MM.1S (cell line): ENCODE measurements around the gene ITGAV.

Experiments
- EZH2 ChIP-seq: fragments of 300-600 bp; sonication (generic); optimal IDR thresholded peaks from 2 replicates; pipeline ENCODE3; 2017; ENCODE audit warnings: low read depth, mild to moderate bottlenecking, antibody characterized with exemption, low read length, mixed read lengths
- EZH2phosphoT487 ChIP-seq: fragments of 300-600 bp; sonication (generic); IDR thresholded peaks from 2 replicates; pipeline ENCODE4 v1.6.1; 2018; ENCODE audit warnings: antibody characterized with exemption, low read length
- TF ChIP-seq, protein P1 (sequence below): fragments of 300-600 bp; sonication (generic); IDR thresholded peaks from 2 replicates; pipeline ENCODE4 v1.5.1; 2016; ENCODE audit warnings: antibody characterized with exemption, low read length, mixed read lengths

DNA sequence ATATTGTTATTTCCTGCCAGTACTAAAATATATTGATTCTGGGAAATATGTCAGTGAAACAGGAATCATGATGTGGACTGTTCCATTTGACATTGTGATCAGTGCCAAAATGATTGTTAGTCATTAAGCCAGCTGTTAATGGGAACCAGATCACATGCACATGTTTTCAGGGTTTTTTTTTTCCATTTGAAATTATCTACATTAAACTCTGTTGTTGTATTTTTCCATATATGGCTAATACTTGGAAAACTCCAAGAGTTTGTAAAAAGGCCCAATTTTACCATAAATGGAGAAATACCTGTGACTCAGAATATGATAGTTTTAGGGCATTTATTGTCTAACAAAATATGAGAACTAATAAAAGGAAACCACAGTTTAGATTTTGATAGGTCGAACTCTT is 13.4 kb downstream of the ITGAV start:
- TF ChIP-seq, protein P1, sequence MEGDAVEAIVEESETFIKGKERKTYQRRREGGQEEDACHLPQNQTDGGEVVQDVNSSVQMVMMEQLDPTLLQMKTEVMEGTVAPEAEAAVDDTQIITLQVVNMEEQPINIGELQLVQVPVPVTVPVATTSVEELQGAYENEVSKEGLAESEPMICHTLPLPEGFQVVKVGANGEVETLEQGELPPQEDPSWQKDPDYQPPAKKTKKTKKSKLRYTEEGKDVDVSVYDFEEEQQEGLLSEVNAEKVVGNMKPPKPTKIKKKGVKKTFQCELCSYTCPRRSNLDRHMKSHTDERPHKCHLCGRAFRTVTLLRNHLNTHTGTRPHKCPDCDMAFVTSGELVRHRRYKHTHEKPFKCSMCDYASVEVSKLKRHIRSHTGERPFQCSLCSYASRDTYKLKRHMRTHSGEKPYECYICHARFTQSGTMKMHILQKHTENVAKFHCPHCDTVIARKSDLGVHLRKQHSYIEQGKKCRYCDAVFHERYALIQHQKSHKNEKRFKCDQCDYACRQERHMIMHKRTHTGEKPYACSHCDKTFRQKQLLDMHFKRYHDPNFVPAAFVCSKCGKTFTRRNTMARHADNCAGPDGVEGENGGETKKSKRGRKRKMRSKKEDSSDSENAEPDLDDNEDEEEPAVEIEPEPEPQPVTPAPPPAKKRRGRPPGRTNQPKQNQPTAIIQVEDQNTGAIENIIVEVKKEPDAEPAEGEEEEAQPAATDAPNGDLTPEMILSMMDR, result no peak
- TF ChIP-seq EZH2 (no peak), EZH2phosphoT487 (no peak)
